Ascending aorta (tissue), 2 donors: Measurements from ENCODE around the gene GSC2. TPM values are rescaled to one million over a fixed set of nuclear protein-coding genes. Genes with fewer than 3 reads are reported as not detected.

ENCODE experiments used
- DNase-seq, 2 donors: peaks; one replicate each; pipeline ENCODE4 v3.0.0-alpha.2; 2019; ENCODE audit warnings: low spot score in 2 of 2
- H3K27ac ChIP-seq, 2 donors: fragments of 200-600 bp; sonication (generic); one replicate each; pipeline ENCODE4 v1.5.1; 2016 to 2017; ENCODE audit warnings: mild to moderate bottlenecking in 1 of 2
- H3K27me3 ChIP-seq: fragments of 200-600 bp; sonication (generic); one replicate; pipeline ENCODE4 v1.5.1; 2017
- H3K36me3 ChIP-seq, 2 donors: fragments of 200-600 bp; sonication (generic); one replicate each; pipeline ENCODE4 v1.5.1; 2016
- H3K4me1 ChIP-seq, 2 donors: fragments of 200-600 bp; sonication (generic); one replicate each; pipeline ENCODE4 v1.5.1; 2016 to 2017; ENCODE audit warnings: mild to moderate bottlenecking in 1 of 2
- H3K4me3 ChIP-seq, 2 donors: fragments of 200-600 bp; sonication (generic); one replicate each; pipeline ENCODE4 v1.5.1; 2016 to 2017; ENCODE audit warnings: mild to moderate bottlenecking in 1 of 2
- H3K9me3 ChIP-seq, 2 donors: fragments of 200-600 bp; sonication (generic); one replicate each; pipeline ENCODE4 v1.5.1; 2016
- intact Hi-C: fragments of 100-400 bp; cut with DNase I; formaldehyde crosslinking; loops from one replicate; pipeline ENCODE4 v1.15.1; 2023
- total RNA-seq: library from RNA; depleted of rRNA; stranded (reverse); fragments of >200 nt; gene quantifications from one replicate; pipeline ENCODE4 v1.1.0, GENCODE V29; 2016
- TF ChIP-seq, protein P1 (sequence below), 3 experiments: fragments of 200-600 bp in 2 of 3; fragments of 450-650 bp in 1 of 3; sonication (generic) in 2 of 3; IDR thresholded peaks; one replicate each; pipeline ENCODE4 v1.5.1; 2016 to 2019; ENCODE audit warnings: antibody characterized with exemption in 3 of 3, mild to moderate bottlenecking in 1 of 3, moderate library complexity in 1 of 3

The GSC2 gene
- total RNA-seq, 1 donor from 2014 or later = not detected

DNA sequence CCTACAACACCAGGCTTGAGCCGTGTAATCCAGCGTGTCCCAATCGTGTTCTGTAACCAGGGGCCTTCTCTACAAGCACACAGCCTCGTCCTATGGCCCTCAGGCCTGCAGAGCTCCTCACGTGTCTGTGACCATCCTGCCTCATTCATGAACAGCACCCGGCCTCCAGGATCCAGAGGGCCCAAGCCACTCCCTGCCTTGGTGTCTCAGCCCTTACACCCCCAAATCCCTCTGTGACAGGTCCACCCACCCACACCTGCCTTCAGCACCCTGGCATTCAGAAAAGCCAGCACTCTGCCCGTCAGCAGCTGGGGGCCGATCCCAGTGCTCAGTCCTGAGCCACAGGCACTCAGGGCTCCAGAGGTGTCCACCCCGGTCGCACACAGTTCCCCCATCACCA lies 13.2 kb downstream of the GSC2 start:
- no peak for DNase-seq
- H3K27ac ChIP-seq = no peak overlapping the region
- TF ChIP-seq, protein P1, sequence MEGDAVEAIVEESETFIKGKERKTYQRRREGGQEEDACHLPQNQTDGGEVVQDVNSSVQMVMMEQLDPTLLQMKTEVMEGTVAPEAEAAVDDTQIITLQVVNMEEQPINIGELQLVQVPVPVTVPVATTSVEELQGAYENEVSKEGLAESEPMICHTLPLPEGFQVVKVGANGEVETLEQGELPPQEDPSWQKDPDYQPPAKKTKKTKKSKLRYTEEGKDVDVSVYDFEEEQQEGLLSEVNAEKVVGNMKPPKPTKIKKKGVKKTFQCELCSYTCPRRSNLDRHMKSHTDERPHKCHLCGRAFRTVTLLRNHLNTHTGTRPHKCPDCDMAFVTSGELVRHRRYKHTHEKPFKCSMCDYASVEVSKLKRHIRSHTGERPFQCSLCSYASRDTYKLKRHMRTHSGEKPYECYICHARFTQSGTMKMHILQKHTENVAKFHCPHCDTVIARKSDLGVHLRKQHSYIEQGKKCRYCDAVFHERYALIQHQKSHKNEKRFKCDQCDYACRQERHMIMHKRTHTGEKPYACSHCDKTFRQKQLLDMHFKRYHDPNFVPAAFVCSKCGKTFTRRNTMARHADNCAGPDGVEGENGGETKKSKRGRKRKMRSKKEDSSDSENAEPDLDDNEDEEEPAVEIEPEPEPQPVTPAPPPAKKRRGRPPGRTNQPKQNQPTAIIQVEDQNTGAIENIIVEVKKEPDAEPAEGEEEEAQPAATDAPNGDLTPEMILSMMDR (IDR thresholded peaks at IDR 0.05) = no peak
- H3K4me3 ChIP-seq = no peak overlapping the region
- no peaks in the 10 kb centered on the region for H3K4me1 ChIP-seq
- peaks cover 88 to 98% of the 10 kb centered on the region in 2 donors for H3K36me3 ChIP-seq
- no peaks in the 10 kb centered on the region for H3K27me3 ChIP-seq
- intact Hi-C loops = no loop called here
- no peaks in the 10 kb centered on the region for H3K9me3 ChIP-seq

DNA sequence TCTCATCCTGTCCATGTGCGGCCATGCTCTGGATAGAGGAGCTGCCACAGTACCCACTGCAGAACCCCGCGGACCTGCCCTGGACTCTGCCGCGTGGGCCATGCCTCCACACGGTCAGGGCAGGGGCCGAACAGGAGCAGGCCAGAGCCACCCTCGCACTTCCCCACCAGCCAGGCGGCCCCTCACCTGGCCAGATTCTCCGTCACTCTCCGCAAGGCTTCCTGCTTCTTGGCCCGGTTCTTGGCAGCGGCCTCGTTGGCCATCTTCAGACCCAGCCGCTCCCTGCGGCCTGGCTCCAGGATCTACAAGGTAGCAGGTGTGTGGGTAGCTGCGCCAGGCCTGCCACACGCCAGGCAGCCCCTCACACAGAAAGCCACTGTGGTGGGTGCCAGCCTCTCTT lies 15.2 kb downstream of the GSC2 start:
- TF ChIP-seq, protein P1 (IDR thresholded peaks at IDR 0.05) = no peak
- H3K4me1 ChIP-seq = no peaks in the 10 kb centered on the region
- no peak for DNase-seq
- H3K9me3 ChIP-seq = no peaks in the 10 kb centered on the region
- H3K27ac ChIP-seq = no peak overlapping the region
- peaks cover 69 to 82% of the 10 kb centered on the region in 2 donors for H3K36me3 ChIP-seq
- intact Hi-C loops = no loop called here
- H3K27me3 ChIP-seq = no peaks in the 10 kb centered on the region
- H3K4me3 ChIP-seq = no peak overlapping the region

DNA sequence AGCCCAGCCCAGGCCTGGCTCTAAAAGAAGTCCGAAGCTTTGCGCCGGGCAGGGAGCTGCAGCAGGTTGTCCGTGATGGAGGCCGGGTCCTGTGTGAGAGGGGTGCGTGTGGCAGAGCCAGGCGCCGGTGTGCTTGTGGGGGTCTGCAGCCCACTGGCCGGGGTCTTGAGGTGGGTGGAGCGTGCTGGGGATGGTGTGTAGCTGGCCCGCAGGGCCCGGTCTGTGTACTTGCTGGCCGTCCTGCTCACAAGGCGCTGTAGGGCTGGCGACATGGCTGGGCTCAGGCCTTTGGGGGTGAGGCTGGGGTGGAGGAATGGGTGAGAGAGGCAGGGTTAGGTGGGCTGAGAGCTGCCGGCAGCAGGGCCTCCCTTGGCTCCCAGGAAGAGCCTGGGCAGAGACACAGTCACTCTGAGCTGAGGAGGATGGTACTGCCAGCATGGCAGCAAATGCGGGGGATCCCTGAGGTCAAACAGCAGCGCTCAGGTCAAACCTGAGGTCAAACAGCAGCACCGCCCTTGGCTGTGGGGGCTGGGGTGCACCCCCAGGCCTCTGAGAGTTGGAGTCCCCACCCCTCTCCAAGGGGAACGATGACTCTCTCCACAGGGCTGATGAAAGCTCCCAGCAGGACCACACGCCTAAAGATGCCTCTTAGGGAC lies 15.8 kb downstream of the GSC2 start:
- peaks cover 63 to 76% of the 10 kb centered on the region in 2 donors for H3K36me3 ChIP-seq

DNA sequence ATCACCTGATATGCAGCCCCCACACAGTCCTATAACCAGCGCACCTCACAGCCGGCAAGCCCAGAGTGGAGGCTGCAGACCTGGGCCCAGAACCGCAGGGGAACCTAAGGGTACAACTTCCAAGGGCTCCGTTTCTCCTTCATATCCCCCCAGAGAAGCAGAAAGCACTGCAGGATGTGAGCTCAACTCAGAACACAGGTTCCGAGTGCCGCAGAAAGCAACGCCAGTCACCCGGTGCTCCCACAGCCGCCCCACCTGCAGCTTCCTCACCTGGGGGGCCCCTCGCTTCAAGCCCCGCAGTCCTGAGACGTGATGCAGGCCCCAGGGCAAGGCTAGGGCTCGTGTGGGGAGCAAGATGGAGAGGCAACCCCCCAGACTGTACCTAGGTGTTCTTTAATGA lies 16.5 kb downstream of the GSC2 start:
- Histone ChIP-seq H3K9me3 (no peaks in the 10 kb centered on the region), H3K4me1 (no peaks in the 10 kb centered on the region), H3K27me3 (no peaks in the 10 kb centered on the region), H3K27ac (no peak overlapping the region), H3K4me3 (no peak overlapping the region), H3K36me3 (peaks cover 56 to 69% of the 10 kb centered on the region in 2 donors)
- TF ChIP-seq, protein P1 (IDR thresholded peaks at IDR 0.05) = no peak
- DNase-seq = no peak
- intact Hi-C loops = no loop called here

More for the DNA sequence above, 15.8 kb downstream of the GSC2 start:
- TF ChIP-seq, protein P1 (IDR thresholded peaks at IDR 0.05) = no peak
- H3K9me3 ChIP-seq = no peaks in the 10 kb centered on the region
- intact Hi-C loops = no loop called here
- no peaks in the 10 kb centered on the region for H3K4me1 ChIP-seq
- DNase-seq = no peak
- no peak overlapping the region for H3K4me3 ChIP-seq
- H3K27ac ChIP-seq = no peak overlapping the region
- no peaks in the 10 kb centered on the region for H3K27me3 ChIP-seq

DNA sequence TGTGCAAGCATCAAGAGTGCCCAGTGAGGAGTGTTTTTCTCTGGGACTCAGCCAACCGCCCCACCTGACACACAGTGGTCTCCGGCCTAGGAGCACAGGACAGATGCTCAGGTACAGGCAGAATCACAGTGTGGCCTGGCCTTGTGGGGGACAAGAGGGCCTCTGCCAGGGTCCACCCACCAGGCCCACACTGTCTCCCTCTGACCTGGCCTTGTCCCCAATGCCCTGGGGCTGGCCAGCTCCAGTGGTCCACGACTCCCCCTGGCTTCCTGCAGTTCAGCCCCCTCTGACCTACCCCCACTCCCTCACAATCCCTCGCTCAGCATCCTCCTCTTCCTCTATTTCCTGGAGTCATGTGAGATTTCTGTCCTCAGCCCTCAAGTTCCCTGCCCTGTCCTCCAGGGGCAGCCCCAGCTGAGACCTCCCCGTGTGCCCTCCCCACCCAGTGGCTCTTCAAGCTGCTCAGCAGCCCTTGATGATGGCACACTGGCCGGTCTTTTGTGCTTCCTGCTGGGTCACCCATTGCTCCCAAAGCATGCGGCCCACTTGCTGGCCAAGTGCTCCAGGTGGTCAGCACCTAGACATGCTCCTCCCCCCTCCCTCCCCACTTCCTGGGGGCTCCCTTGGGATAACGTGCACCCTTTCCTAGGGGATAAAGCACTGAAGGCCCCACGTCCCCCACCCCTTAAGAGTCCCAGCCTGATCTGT lies 17.2 kb downstream of the GSC2 start:
- no peaks in the 10 kb centered on the region for H3K4me1 ChIP-seq
- no peaks in the 10 kb centered on the region for H3K9me3 ChIP-seq
- H3K36me3 ChIP-seq = peaks cover 49 to 62% of the 10 kb centered on the region in 2 donors
- no peak overlapping the region for H3K4me3 ChIP-seq
- H3K27me3 ChIP-seq = no peaks in the 10 kb centered on the region
- no peak for DNase-seq
- TF ChIP-seq, protein P1 (IDR thresholded peaks at IDR 0.05) = no peak
- intact Hi-C loops = no loop called here
- no peak overlapping the region for H3K27ac ChIP-seq
